NT2/D1 (cell line): ENCODE measurements around the gene GLT1D1.

ENCODE experiments used
- SUZ12 ChIP-seq: IDR thresholded peaks from 2 replicates; pipeline ENCODE4 v1.6.1; 2011; ENCODE audit not compliant: insufficient read length, insufficient read depth; ENCODE audit errors: extremely low read depth
- YY1 ChIP-seq: IDR thresholded peaks from 2 replicates; pipeline ENCODE4 v1.6.1; 2011; ENCODE audit not compliant: insufficient read length, insufficient read depth
- ZNF274 ChIP-seq: IDR thresholded peaks from 2 replicates; pipeline ENCODE4 v1.6.1; 2011; ENCODE audit warnings: mild to moderate bottlenecking, low read depth, low read length

- TF ChIP-seq ZNF274 (no peak), YY1 (no peak), SUZ12 (no peak)
These were observed 421 bp downstream of the GLT1D1 start for GRCh38 chr12:128853600-128854197.
